HG03558 (cell line): ENCODE data around the gene ZSWIM7.

Experiments
- ATAC-seq: cut with Tn5 transposase; IDR thresholded peaks from one replicate; pipeline ENCODE4 v1.9.1; 2021; ENCODE audit warnings: moderate number of reproducible peaks; ENCODE audit not compliant: unreplicated experiment; ENCODE audit errors: extremely low read depth

The ZSWIM7 gene, protein sequence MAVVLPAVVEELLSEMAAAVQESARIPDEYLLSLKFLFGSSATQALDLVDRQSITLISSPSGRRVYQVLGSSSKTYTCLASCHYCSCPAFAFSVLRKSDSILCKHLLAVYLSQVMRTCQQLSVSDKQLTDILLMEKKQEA

DNA sequence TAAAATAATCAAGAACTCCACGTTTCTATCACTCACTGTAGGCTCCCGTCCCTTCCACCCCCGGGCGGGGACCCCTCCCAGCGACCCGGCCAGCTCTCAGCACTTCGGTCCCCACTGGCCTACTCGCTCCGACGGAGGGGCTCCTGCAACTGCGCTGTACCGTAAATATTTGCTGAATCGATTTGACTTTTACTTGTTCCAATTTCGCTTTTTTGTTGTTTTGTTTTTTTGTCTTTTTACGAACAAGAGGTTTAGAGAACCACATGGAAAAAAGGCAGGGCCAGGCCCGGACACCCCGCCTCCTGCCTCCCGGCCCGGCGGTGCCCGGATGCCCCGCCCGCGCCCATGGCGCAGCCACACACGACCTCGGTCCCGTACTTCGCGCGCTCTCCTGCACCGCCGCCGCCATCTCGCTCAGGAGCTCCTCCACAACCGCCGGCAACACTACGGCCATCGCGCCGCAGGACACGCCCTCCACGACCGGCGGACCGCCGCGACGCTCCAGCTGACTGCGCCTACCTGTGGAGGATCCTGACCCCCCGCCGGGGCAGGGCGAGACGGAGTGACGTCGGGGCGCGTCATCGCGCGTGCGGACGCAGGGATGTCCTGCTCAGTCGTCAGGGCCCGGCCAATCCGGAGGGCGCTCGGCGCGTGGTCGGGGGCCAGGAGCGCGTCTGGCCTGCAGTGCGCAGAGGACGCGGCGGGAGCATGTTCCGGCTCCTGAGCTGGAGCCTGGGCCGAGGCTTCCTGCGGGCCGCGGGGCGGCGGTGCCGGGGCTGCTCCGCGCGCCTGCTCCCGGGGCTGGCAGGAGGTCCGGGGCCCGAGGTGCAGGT is at the start of gene ZSWIM7, which contains the start of gene TTC19:
Gene ZSWIM7 (minus strand): TSS at position 564 of the 833 bp plus-strand sequence. CDS start 110 bp downstream, at position 454.
Gene TTC19 (plus strand): TSS at position 684 of the 833 bp plus-strand sequence. CDS start 25 bp downstream, at position 709.
- ATAC-seq: peak; percentile 86

DNA sequence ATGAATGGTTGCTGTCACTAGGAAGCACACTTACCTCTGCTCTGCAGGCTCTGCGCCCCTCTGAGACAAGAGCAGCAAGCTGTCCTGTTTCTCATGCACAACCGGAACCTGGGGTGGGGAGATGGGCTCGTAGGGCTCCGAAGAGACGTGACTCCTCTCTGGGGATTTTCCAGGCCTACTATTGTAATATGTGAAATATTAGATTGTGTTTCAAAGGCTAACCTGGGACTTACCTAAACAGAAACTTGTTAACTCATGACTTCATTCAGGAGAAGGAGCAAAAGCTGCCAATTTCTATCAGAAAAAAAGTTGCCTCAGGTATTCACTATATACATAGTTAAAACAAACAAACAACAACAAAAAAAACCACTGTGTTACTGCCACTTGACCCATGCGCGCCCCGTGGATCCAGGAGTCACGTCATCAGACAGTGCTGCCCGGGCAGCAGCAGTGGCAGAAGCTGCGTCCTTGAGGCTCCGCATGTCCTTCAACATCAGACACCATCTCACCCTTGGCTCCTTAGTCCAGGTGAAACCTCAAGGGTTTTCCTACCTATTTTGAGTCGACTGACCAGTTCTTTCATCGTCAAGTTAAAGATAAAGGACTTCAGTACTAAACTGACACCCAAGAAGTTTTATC is 49.4 kb upstream of the ZSWIM7 start:
- no peak for ATAC-seq

GRCh38 chr17:16046966-16047365 is 47.5 kb upstream of the ZSWIM7 start:
- no peak for ATAC-seq

- no peak for ATAC-seq
These were observed 45.0 kb upstream of the ZSWIM7 start for GRCh38 chr17:16044487-16044886.

DNA sequence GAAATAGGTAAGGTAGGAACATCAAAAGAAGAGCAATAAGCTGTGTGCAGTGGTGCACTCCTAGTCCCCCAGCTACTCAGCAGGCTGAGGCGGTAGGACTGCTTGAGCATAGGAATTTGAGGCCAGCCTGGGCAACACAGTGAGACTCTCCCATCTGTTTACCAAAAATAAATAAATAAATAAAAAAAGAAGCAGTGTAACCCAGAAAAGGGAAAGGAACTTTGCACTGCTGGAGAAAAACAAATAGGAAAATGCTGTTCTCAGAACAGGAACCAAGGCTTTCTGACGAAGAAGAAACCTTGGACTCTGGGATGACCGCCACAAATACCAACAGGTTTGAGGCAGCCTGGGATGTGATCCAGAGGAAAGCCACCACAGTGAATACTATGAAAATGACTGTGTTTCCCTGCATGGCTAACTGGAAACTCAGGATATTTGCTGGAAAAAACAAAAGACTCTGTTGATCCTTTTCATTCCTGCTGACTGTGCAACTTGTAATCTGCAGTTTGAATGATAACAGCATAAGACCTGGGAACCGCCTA is 41.3 kb upstream of the ZSWIM7 start:
- ATAC-seq: no peak

- no peak for ATAC-seq
These were observed 38.1 kb upstream of the ZSWIM7 start for GRCh38 chr17:16037636-16038035.

- no peak for ATAC-seq
These were observed 36.8 kb upstream of the ZSWIM7 start for GRCh38 chr17:16036261-16036660.

GRCh38 chr17:16033729-16034349 is 34.3 kb upstream of the ZSWIM7 start:
- ATAC-seq: no peak

DNA sequence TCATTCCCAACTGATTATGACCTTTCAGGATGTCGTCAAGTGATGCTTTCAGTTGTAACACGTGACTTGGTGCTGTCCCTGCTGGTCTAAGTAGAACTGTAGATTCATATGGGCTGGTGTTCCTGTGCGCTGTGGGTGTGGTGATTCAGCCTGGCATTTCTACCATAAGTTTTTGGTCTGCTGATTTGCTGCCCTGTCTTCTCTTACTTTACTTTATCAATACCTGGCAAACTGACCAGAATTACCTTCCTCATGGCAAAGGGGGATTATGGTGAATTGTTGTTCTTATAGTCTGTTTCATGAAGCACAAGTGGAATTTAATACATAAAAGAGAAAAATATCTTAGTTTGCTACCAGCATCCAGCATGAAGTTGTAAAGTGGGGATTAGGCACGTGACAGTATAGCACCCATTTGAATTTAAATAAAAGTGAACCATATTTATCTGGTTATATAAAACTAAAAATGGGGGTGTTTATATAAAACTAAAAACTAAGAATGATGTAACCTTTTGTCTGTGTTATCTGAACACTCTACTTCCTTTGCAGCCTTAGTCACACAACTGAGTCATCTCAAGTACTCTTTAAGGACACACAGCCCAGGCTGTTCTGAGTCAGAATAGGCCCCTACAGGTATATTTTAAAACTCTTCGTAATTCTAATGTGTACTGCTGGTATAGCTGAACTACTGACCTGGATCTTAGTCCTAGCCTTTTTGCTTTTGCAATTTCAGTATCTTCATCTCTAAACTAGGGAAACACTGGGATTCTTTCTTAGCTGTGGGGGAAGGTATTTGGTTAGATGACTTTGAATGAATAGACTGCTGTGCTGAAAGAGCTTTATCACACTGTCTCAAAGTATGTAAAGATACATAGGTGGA is 28.4 kb upstream of the ZSWIM7 start:
- ATAC-seq: no peak

DNA sequence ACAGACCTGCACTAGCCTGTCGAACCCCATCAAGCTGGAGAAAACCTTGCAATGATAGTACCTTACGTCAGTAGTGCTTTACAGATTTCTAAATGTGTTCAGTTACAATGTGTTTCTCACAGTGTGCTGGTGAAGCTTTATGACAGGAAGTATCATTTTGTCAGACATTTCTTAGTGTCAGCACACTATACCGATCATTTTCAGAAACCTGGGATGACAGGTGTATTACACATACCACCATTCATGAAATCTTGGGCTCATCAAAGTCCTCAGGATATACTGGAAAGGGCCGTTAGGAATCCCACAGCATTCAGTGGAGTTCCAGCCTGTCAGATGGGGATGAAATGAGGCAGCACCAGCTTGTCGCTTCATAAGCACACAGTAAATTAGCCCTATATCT is 27.4 kb upstream of the ZSWIM7 start:
- no peak for ATAC-seq

GRCh38 chr17:16025202-16025601 is 25.7 kb upstream of the ZSWIM7 start:
- ATAC-seq: no peak

GRCh38 chr17:16023881-16024280 is 24.4 kb upstream of the ZSWIM7 start:
- no peak for ATAC-seq

DNA sequence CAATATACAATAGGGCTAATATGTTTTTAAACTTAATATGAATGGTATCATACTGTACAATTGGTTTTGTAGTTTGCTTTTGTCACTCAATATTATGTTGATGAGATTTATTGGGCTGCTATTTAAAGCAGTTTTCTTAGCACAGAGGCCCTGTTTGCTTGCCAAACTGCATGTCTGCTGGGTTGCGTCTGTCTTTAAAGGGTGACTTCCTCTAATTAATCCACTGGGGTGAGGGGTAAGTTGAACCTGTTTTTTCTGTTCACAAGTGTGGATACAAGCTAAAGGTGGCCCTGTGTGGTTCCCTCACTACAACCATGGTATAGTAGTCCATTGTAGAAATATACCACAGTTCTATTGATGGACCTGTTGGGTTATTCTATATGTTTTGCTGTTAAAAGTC is 19.8 kb upstream of the ZSWIM7 start:
- no peak for ATAC-seq

DNA sequence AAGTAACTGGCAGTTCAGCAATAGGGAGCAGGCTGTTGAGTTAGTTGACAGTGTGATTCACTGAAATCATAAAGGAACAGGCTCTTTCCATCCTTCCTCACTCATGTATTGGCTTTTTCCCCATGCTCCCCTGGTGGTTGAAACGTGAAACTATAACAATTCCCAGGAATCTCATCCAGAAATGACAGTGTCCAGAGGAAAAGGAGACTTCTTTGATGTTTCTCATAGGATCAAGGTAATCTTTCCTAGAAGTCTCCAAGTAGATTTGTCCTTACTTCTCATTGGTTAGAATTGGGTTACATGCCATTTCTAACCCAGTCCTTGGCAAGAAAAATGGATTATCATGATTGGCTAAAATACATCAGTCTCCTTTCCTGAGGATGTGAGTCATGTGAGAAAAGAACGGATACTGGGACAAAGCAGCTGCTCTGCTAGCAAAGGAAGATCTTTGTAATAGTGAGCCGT is 14.5 kb upstream of the ZSWIM7 start:
- no peak for ATAC-seq

- no peak for ATAC-seq
These were observed 7.9 kb upstream of the ZSWIM7 start for GRCh38 chr17:16007439-16007838.

- ATAC-seq: no peak
These were observed 6.1 kb upstream of the ZSWIM7 start for GRCh38 chr17:16005636-16006035.

GRCh38 chr17:16003841-16004240 is 4.3 kb upstream of the ZSWIM7 start:
- ATAC-seq: no peak

- no peak for ATAC-seq
These were observed 3.3 kb upstream of the ZSWIM7 start for GRCh38 chr17:16002708-16003260.

DNA sequence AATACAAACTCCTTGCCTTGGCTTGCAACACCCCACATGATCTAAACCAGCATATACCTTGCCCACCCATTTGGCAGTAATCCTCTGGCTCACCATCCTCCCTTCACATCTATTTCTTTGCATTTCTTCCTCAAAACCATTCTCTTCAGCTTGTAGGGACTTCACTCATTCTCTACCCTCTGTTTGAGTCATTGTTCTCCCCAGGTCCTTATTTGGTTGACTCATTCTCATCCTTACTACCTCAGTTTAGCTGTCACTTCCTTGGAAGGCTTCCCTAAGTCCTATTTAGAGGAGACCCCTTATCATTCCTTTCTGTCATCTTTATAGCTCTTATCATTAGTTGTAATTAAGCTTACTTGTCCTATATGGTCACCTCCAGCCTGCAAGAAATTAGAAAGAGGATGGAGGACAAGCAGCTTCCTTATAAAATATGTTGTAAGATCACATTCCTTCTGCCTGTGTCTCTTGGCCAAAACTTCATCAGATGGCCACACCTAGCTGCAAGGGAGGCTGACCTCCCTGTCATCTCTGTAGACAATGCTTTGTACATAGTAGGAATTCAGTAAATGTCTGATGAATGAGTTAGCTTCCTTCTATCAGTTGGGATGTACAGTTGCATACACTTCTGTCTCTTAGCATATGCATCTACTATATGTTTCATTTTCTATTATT is 1.9 kb upstream of the ZSWIM7 start:
- no peak for ATAC-seq
